Osteoblast (primary cell): ENCODE data around the gene SH3BP5. TPM values are rescaled to one million over a fixed set of nuclear protein-coding genes. Genes with fewer than 3 reads are reported as not detected.
A peak's percentile ranks its signal among the peaks of the same experiment; 100 is the strongest.

Experiments used
- DNase-seq: peaks from one replicate; pipeline ENCODE4 v3.0.0; 2011; ENCODE audit warnings: low spot score, mixed read lengths; ENCODE audit not compliant: insufficient read length; ENCODE audit errors: missing footprints
- H2AFZ ChIP-seq: 2 replicates; pipeline ENCODE4 v1.6.0; 2011; ENCODE audit warnings: mild to moderate bottlenecking, low read length
- H3K27ac ChIP-seq: 2 replicates; pipeline ENCODE4 v1.5.1; 2011; ENCODE audit warnings: mild to moderate bottlenecking, low read depth, low read length, moderate library complexity
- H3K27me3 ChIP-seq: 2 replicates; pipeline ENCODE4 v1.6.0; 2012; ENCODE audit warnings: mild to moderate bottlenecking, control low read depth, inconsistent platforms, low read length, moderate library complexity; ENCODE audit not compliant: insufficient read depth
- H3K36me3 ChIP-seq: 2 replicates; pipeline ENCODE4 v1.5.1; 2011; ENCODE audit warnings: mild to moderate bottlenecking, low read length, control low read depth, moderate library complexity; ENCODE audit not compliant: insufficient read depth
- H3K4me1 ChIP-seq: 2 replicates; pipeline ENCODE4 v1.5.1; 2011; ENCODE audit warnings: mild to moderate bottlenecking, low read length, control low read depth, moderate library complexity; ENCODE audit not compliant: insufficient read depth
- H3K4me2 ChIP-seq: 2 replicates; pipeline ENCODE4 v1.6.0; 2011; ENCODE audit warnings: mild to moderate bottlenecking, low read length; ENCODE audit not compliant: insufficient read depth
- H3K4me3 ChIP-seq: fragments of 200-600 bp; sonication (generic); 3 replicates; pipeline ENCODE4 v1.5.1; 2012; ENCODE audit warnings: mild to moderate bottlenecking, low read length, inconsistent platforms; ENCODE audit not compliant: insufficient read depth
- H3K79me2 ChIP-seq: 2 replicates; pipeline ENCODE4 v1.6.0; 2012; ENCODE audit warnings: mild to moderate bottlenecking, low read length, control low read depth, inconsistent platforms; ENCODE audit not compliant: insufficient read depth
- H3K9me3 ChIP-seq: 2 replicates; pipeline ENCODE4 v1.5.1; 2011; ENCODE audit warnings: low read depth, low read length, control low read depth
- H4K20me1 ChIP-seq: 2 replicates; pipeline ENCODE4 v1.6.0; 2012; ENCODE audit warnings: mild to moderate bottlenecking, low read length, control low read depth; ENCODE audit not compliant: insufficient read depth
- total RNA-seq: library from RNA; depleted of rRNA; stranded (reverse); fragments of >200 nt; gene quantifications from 2 replicates; pipeline ENCODE4 v1.2.3, GENCODE V29; 2012
- TF ChIP-seq, protein P1 (sequence below): IDR thresholded peaks from 2 replicates; pipeline ENCODE4 v1.5.1; 2011; ENCODE audit warnings: mild to moderate bottlenecking, low read depth, low read length, moderate library complexity; ENCODE audit errors: extremely low read depth

SH3BP5 gene
- total RNA-seq, 1 donor, result 67.3 TPM

DNA sequence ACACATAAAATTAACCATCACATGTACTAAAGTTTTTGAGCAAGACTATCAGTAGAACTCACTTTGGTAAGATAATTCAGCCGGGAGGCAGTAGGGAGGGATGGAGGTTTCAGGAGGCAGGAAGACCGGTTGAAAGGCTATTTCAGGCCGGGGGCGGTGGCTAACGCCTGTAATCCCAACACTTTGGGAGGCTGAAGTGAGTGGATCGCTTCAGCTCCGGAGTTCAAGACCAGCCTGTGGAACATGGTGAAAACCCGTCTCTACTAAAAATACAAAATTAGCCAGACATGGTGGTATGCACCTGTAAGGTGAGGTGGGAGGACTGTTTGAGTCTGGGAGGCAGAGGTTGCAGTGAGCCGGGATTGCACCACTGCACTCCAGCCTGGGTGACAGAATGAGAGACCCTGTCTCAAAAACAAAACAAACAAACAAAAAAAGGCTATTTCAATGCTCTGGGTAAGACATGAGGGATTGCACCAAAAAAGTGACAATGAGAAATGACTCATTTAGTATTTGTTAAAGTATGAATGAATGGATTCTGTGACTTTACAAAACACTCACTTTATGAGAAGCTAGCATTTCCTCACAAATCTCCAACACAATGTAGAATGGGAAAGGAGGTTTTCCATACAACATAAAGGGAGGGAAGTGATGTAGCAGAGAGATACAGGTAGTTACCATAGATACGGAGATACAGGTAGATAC is 43.9 kb downstream of the SH3BP5 start:
- DNase-seq, result no peak
- Histone ChIP-seq H4K20me1 (peaks cover 46% of the 10 kb centered on the region), H2AFZ (no peak overlapping the region), H3K9me3 (no peaks in the 10 kb centered on the region), H3K4me3 (no peak overlapping the region), H3K36me3 (peaks cover 5% of the 10 kb centered on the region), H3K4me1 (peaks cover 27% of the 10 kb centered on the region), H3K27ac (peak overlapping the region; percentile 84), H3K79me2 (peaks cover 78% of the 10 kb centered on the region), H3K4me2 (peak overlapping the region; percentile 34), H3K27me3 (no peaks in the 10 kb centered on the region)
- TF ChIP-seq, protein P1, sequence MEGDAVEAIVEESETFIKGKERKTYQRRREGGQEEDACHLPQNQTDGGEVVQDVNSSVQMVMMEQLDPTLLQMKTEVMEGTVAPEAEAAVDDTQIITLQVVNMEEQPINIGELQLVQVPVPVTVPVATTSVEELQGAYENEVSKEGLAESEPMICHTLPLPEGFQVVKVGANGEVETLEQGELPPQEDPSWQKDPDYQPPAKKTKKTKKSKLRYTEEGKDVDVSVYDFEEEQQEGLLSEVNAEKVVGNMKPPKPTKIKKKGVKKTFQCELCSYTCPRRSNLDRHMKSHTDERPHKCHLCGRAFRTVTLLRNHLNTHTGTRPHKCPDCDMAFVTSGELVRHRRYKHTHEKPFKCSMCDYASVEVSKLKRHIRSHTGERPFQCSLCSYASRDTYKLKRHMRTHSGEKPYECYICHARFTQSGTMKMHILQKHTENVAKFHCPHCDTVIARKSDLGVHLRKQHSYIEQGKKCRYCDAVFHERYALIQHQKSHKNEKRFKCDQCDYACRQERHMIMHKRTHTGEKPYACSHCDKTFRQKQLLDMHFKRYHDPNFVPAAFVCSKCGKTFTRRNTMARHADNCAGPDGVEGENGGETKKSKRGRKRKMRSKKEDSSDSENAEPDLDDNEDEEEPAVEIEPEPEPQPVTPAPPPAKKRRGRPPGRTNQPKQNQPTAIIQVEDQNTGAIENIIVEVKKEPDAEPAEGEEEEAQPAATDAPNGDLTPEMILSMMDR, result no peak

DNA sequence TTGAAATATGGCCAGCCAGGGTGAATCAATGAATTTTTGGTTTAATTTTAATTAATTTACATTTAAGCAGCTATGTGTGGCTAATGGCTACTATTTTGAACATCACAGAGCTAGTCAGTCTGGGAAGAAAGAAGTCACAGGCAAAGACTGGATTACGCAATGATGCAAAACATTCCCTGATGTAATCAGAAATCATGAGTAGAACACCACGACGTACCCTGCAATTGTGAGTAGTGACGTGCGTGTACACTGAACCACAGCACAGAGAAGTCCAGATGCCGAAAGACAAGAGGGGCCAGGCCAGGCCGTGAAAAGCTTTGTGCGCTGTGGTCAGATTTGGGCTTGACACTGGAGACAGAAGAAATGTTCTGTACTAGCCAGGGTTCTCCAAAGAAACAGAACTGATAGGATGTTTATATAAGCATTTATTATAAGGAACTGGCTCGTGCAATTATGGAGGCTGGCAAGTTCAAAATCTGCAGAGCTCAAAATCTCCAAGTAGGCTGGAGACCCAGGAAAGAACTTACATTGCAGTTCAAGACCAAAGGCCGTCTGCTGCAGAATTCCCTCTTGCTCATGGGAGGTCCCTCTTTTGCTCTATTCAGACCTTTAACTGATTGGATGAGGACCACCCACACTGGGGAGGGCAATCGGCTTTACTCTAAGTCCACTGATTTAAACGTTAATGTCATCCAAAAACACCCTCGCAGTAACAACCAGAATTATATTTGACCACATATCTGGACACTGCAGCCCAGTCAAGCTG is 44.6 kb downstream of the SH3BP5 start:
- Histone ChIP-seq H4K20me1 (peaks cover 43% of the 10 kb centered on the region), H3K4me1 (peaks cover 25% of the 10 kb centered on the region), H3K4me3 (no peak overlapping the region), H3K36me3 (peaks cover 5% of the 10 kb centered on the region), H3K79me2 (peaks cover 80% of the 10 kb centered on the region), H3K9me3 (no peaks in the 10 kb centered on the region), H3K27ac (peak overlapping the region; percentile 84), H3K27me3 (no peaks in the 10 kb centered on the region), H2AFZ (no peak overlapping the region), H3K4me2 (peak overlapping the region; percentile 34)
- peak; percentile 93 for DNase-seq
- TF ChIP-seq, protein P1, result no peak

DNA sequence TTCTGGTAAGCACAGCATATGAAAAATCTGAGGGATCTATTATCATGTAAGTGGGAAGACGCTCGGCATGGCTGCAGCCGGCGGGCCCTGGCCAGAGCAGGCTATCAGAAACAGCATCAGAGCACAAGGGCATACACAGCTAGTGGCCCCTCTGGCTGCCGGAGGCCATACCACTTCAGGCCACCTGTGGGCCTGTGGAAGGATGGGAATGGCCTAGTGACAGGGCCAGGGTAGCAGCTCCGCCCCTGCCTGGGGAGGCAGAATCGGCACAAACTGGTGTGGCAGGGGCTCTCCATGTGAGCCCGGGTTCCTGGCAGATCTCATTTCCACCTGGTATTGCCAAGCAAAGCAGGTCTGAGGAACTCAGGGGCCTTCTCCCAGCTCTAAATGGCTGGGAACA is 46.4 kb downstream of the SH3BP5 start:
- H3K36me3 ChIP-seq, result peaks cover 5% of the 10 kb centered on the region
- H2AFZ ChIP-seq, result no peak overlapping the region
- no peaks in the 10 kb centered on the region for H3K27me3 ChIP-seq
- TF ChIP-seq, protein P1, result no peak
- no peak overlapping the region for H3K27ac ChIP-seq
- H4K20me1 ChIP-seq, result peaks cover 49% of the 10 kb centered on the region
- no peak for DNase-seq
- H3K79me2 ChIP-seq, result peaks cover 85% of the 10 kb centered on the region
- no peaks in the 10 kb centered on the region for H3K9me3 ChIP-seq
- H3K4me2 ChIP-seq, result no peak overlapping the region
- H3K4me1 ChIP-seq, result peaks cover 16% of the 10 kb centered on the region
- H3K4me3 ChIP-seq, result no peak overlapping the region
